ENCODE measurements around the gene CDHR1.

- TF ChIP-seq CTCF (IDR thresholded peaks at IDR 0.05) (no peak), POLR2A (IDR thresholded peaks at IDR 0.05) (no peak)
These were observed 17.2 kb downstream of the CDHR1 start for GRCh38 chr10:84211566-84211965.
